GM19238 (cell line): ENCODE results near the gene PEF1.

Experiments used
- DNase-seq: peaks from one replicate; pipeline ENCODE4 v3.0.0; 2011; ENCODE audit warnings: low spot score; ENCODE audit not compliant: insufficient read length

The PEF1 gene

GRCh38 chr1:31671561-31672201 is 27.0 kb upstream of the PEF1 start:
- no peak for DNase-seq

GRCh38 chr1:31671147-31671546 is 26.5 kb upstream of the PEF1 start:
- no peak for DNase-seq

GRCh38 chr1:31670593-31670964 is 25.9 kb upstream of the PEF1 start:
- DNase-seq, result no peak

DNA sequence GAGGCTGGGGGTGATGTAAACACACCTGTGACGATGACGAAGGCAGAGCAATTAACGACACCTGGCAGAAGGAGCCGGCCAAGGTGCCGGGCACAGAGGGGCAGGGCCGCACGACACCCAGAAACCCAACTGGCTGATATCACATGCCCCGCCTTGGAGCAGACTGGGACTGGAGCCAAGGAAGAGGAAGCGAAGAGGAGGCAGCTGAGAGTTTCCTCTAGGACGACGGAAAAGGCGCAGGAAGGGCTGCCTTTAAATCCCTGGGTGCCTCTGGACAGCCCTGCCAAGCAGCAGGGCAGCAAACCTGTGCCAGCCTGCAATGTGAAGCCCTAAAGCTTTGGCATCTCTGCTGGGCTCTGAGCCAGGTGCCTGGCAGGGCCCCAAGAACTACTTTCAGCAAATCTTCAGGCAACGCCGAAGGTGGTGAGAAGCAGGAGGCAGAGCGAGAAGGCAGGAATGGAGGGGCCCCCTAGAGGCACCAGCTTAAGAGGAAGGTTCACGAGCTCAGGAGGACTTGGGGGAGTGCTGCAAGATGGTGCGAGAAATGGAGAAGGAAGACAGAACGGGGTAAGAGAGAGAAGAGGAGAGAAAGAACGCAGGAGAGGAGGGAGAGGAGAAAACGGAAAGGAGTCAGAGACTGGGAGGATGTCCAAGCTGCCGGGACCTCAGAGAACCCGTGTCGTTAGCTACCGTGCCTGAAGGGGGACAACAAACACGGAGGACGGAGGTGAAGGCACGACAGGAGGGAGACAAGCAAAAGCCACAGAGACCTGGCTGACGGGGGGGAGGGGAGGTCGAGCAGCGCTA is 25.3 kb upstream of the PEF1 start:
- DNase-seq, result no peak

DNA sequence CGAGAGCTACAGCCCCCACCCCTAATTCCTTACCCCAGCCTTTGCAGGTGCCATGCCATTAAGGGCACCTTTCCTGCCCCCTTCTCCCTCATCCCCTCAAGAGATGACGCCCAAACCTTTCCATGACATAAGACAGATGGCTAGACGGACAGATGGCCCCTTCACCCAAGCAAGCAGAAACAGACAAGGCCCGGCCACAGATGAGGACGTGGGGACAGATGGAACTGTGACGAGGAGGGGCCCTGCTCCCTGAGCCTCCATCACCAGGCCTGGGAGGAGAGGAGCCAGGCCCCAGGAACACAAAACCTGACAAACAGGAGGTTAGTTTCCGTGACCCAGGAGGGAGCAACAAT is 24.7 kb upstream of the PEF1 start:
- no peak for DNase-seq

GRCh38 chr1:31668303-31668883 is 23.7 kb upstream of the PEF1 start:
- DNase-seq, result no peak

- DNase-seq, result no peak
Measured at GRCh38 chr1:31667065-31667785, 22.5 kb upstream of the PEF1 start.

- no peak for DNase-seq
Measured at GRCh38 chr1:31666263-31666963, 21.7 kb upstream of the PEF1 start.

DNA sequence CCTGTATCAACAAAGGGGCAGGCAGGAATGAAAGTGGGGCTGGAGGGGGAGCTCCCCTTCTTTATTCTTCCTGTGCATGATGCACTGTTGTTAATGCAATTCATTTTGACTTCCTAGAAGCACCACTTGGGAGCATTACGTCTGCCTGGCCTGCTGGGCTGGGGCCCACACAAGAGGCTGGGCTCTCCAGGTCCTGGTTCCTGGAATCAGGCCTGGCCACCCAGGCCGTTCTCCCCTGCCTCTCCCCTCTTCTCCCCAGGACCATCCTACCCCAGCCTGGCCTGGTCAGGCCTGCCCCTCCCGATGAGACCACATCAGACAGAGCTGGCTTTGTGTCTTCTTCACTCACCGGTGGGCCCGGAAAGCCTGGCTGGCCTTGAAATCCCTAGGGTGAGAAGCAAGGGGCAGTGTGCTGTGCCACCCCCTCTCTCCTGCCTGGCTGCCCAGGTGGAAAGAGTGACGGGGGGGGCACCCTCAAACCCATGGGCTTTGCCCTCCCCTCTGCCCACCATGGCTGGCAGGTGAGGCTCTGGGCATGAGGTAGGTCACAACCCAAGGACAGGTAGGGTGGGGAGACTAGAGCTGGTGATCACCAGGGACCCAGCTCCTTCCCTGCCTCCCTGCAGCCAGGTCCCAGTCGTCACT is 20.7 kb upstream of the PEF1 start:
- DNase-seq, result no peak

DNA sequence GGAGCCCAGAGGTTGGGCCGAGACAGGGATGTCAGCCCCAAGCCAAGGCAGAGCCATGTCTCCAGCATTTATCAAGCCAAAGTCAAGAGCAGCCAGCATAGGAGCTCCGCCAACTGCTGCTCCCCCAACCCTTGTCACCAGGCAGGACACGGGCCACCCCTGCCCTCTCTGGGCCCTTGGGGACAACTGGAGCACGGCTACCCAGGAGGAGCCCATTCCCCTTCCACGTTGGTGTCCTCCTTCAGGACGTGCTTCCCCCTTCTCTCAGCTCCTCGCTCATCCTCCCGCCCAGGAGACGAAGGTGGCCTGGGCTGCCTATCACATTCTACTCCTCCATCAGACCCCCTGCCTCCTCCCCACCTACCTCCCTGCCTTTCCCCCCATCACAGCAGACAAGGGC is 19.9 kb upstream of the PEF1 start:
- DNase-seq, result no peak

- DNase-seq, result peak; percentile 72
Measured at GRCh38 chr1:31663622-31664452, 19.2 kb upstream of the PEF1 start.

DNA sequence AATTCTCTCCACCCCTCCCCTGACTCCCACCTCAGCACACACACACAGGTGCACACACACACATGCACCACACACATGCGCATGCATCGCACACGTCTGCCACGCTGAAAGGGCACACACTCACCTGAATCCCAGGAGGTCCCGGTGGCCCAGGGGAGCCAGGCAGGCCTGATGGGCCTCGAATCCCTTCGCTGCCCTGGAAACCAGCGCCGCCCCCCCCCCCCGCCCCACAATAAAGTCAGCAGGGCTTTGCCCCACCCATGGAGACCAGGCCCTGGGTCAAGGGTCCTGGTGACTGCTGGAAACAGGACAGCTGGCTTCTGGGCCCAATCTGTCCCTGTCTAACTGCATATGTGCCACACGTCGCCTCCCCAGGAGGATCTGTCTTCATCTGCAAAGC is 17.8 kb upstream of the PEF1 start:
- no peak for DNase-seq

GRCh38 chr1:31661856-31662255 is 17.2 kb upstream of the PEF1 start:
- DNase-seq, result no peak

DNA sequence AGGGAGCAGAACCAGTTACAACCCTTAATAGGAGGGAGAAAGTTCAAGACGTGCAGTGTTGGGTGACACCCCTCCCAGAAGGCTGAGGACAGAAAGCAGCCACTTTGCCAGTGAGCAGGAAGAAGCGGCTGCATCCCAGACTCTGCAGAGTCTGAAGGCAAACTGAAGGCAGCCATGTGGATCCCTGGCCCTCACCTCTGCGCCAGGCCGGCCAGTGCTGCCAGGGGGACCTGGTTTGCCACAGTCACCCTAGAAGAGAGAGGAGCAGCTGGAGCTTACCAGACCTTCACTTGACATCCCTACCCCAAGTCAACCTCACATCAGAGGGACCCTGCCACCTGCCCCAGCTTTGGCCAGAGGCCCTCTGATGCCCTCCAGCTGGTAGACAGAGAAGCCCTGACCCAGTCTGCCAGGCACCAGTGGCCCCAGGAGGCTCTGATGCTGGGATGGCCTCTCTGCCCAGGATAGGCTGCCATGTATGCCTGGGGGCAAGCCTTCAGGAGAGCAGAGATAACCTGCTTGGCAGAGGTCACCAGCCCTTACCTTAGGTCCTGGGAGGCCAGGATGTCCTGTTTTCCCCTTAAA is 16.3 kb upstream of the PEF1 start:
- DNase-seq, result no peak

- DNase-seq, result no peak
Measured at GRCh38 chr1:31659889-31660288, 15.2 kb upstream of the PEF1 start.

DNA sequence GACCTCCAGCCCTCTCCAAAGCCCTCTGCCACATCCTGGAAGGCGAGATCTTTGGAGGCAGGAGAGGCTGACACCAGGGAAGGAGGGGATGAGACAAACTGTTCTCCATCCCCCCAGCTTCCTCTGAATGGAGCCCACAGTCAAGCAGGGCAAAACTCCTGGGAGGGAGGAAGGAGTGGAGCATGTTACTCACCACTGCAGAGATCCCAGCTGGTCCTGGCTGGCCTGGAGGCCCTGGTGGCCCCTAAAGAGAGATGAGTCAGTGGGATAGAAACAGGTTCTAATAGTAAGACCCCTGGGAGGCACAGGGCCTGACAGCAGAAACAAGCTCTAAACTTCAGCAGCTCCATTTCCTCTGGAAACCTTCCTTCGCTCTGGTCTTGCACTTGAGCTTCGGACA is 14.0 kb upstream of the PEF1 start:
- DNase-seq, result no peak

- DNase-seq, result no peak
Measured at GRCh38 chr1:31657972-31658510, 13.4 kb upstream of the PEF1 start.

DNA sequence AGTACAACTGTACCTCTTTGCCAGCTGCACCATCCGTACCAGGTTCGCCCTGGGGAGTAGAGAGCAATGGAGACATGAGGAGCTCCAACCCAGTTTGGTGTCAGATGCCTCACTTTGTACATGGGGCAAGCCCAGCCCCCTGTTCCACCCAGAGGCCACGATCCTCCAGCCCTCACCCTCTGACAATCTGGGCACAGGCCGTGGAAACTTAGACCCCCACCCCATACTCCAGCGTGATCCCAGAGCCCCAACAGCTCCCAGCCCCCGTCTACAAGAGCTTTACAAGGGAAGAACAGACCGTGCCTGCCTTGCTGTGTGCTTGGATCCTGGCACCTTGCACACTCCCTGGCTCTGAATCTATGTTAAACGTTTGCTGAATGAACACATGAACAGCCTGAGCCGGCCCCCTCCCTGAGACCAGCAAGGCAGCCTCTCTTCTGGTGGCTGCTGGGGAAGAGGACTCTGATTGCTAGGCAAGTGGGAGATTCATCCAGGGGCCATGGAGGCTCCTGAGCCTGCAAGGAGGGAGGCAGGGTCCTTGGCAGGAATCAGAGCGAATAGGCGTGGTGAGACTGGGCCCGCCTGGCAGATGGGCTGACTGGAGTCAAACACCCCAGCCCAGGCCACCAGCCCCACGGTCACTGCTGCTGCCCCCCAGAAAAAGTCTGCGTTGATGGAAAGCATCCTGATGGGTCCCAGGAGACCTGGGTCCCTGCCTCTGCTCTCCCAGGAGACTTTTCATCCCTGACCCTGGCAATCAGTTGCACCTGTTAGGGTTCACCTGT is 12.5 kb upstream of the PEF1 start:
- DNase-seq, result no peak

DNA sequence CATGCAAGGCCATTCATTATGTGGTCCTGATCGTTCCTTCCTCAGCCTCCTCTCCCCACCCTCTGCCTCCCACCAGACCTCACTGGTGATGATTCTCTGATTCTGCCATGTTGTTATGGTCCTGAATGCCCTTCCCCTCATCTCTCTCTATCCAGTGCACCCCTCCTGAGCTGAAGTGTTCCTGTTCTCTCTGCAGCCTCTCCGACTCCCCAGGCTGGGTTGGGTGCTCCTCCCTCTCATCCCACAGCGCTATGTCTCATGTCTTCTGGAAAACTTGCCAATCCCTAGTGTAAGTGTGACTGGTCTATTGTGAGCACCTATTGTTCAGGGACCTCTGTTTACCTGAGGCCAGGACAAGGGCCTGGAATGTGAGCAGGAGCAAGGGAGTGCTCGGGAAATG is 11.1 kb upstream of the PEF1 start:
- no peak for DNase-seq
